Testis (tissue), 2 donors: ENCODE data around the gene LHX5.

Experiments
- POLR2A ChIP-seq: fragments of 450-650 bp; IDR thresholded peaks from one replicate; pipeline ENCODE4 v1.6.1; 2017; ENCODE audit warnings: antibody characterized with exemption, mild to moderate bottlenecking, moderate library complexity
- TF ChIP-seq, protein P1 (sequence below), 3 experiments: fragments of 450-650 bp in 2 of 3; fragments of 200-600 bp in 1 of 3; sonication (generic) in 1 of 3; IDR thresholded peaks; one replicate each; pipeline ENCODE4 v1.5.1; 2016 to 2019; ENCODE audit warnings: antibody characterized with exemption in 3 of 3, mild to moderate bottlenecking in 2 of 3, moderate library complexity in 1 of 3

DNA sequence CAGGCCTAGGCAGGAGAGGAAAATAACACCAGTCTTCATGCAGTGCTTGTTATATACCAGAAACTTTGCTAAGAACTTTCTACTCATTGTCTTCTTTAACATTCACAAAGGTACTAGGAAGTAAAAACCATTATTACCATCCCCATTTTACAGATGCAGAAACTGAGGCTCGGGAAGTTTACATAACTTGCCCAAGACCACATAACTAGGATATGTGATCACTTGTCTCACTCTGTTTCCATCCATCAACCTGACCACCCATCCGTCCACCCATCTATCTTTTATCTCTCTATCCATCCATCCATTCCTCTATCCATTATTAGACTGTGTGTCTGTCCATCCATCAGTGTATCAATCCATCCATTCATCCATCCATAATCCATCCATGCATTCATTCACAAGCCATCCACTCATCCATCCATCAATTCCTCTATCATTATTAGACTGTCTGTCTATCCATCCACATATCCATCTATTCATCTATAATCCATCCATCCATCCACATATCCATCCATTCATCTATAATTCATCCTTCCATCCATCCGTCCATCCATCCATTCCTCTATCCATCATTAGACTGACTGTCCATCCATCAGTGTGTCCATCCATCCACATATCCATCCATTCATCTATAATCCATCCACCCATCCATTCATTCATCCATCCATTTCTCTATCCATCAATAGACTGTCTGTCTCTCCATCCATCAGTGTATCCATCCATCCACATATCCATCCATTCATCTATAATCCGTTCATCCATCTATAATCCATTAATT, 33.0 kb downstream of the LHX5 start:
- TF ChIP-seq, protein P1, sequence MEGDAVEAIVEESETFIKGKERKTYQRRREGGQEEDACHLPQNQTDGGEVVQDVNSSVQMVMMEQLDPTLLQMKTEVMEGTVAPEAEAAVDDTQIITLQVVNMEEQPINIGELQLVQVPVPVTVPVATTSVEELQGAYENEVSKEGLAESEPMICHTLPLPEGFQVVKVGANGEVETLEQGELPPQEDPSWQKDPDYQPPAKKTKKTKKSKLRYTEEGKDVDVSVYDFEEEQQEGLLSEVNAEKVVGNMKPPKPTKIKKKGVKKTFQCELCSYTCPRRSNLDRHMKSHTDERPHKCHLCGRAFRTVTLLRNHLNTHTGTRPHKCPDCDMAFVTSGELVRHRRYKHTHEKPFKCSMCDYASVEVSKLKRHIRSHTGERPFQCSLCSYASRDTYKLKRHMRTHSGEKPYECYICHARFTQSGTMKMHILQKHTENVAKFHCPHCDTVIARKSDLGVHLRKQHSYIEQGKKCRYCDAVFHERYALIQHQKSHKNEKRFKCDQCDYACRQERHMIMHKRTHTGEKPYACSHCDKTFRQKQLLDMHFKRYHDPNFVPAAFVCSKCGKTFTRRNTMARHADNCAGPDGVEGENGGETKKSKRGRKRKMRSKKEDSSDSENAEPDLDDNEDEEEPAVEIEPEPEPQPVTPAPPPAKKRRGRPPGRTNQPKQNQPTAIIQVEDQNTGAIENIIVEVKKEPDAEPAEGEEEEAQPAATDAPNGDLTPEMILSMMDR (IDR thresholded peaks at IDR 0.05) = no peak
- TF ChIP-seq POLR2A = no peak
